Neural progenitor cell (in vitro differentiated cells): ENCODE results near the gene PGM5.
"Not testable (repeated sequence)": the region's sequence is repeated elsewhere in the genome, so short reads cannot be mapped to it uniquely, and the experiment has no call there.

ENCODE experiments used
- CTCF ChIP-seq: fragments of 200-600 bp; sonication (generic); IDR thresholded peaks from 2 replicates; pipeline ENCODE4 v1.5.1; 2017; ENCODE audit warnings: antibody characterized with exemption, mild to moderate bottlenecking
- EZH2 ChIP-seq: fragments of 200-600 bp; sonication (generic); IDR thresholded peaks from 2 replicates; pipeline ENCODE4 v1.6.1; 2017; ENCODE audit warnings: antibody characterized with exemption, mild to moderate bottlenecking, moderate library complexity
- EZH2phosphoT487 ChIP-seq: fragments of 200-600 bp; sonication (generic); IDR thresholded peaks from 2 replicates; pipeline ENCODE4 v1.6.1; 2017; ENCODE audit warnings: antibody characterized with exemption

- TF ChIP-seq CTCF, EZH2, EZH2phosphoT487: not testable (repeated sequence)
These were observed 41.4 kb downstream of the PGM5 start for GRCh38 chr9:68397796-68398195.
